Esophagus mucosa (tissue), 1 donor: ENCODE measurements around the gene ZBED3. TPM values are rescaled to one million over a fixed set of nuclear protein-coding genes. Genes with fewer than 3 reads are reported as not detected.

Experiments used
- ATAC-seq: fragments of 200-7000 bp; cut with Tn5 transposase; one replicate; pipeline ENCODE4 v1.9.1; 2020
- total RNA-seq: library from RNA; stranded (reverse); gene quantifications from one replicate; pipeline ENCODE4 v1.2.4, GENCODE V29; 2023
- donor health status: DM: yes; HTN: yes; CAD: no.

Gene ZBED3
- total RNA-seq, 1 donor from 2014 or later: 3.6 TPM

DNA sequence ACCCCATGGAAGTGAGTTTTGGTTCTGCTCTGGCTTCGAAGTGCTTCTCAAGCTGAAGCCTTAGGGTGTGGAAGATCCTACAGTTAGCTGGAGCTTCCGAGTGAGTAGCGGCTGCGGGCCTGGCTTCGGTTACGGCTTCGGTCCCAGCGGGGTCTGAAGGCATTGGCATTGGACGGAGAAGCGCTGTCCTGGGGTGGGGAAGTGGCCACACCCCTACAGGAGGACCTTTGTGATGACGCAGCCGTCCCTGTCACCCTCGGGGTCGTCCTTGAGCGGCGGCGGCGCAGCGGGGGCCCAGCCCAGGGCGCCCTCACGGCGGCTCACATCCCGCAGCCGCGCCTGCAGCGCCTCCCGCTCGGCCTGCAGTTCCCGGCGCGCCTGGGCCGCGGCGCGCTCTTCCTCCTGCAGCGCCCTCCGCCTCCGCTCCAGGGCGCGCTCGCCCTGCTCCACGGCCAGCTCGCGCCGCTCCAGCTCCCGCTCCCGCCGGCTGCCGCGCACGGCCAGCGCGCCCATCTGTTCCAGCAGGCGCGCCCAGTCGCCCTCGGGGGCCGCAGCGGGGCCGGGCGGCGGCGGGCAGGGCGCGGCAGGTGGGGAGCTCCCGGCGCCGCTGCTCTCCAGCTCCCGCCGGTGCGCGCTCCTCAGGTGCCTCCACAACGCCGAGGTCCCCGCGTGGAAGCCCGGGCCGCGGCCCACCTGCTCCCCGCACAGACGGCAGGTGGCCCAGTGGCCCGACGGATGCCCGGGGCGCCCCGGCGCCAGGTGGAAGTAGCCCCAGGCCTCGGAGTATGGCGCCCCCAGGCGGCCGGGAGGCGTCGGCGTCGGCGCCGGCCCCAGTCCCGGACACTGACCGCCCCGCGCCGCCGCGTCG lies 9.9 kb downstream of the ZBED3 start:
- peak; percentile 90 for ATAC-seq

DNA sequence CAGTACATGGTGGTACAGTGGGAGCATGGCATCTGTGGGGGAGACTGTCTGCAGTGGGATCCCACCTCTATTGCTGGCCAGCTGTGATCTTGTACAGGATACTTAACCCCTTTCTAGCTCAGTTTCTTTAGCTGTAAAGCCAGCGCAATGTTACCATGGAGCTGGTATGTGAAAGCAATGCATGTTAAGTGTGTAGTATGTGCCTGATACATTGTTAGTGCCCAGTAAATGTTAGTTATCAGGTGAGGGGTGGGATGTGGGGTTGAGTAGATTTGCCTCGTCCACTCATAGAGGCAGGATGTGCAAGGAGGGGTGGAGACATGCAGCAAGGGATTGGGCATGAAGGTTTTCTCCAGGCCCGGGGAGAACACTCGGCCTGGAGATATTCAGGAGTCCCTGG lies 12.3 kb downstream of the ZBED3 start:
- no peak for ATAC-seq

DNA sequence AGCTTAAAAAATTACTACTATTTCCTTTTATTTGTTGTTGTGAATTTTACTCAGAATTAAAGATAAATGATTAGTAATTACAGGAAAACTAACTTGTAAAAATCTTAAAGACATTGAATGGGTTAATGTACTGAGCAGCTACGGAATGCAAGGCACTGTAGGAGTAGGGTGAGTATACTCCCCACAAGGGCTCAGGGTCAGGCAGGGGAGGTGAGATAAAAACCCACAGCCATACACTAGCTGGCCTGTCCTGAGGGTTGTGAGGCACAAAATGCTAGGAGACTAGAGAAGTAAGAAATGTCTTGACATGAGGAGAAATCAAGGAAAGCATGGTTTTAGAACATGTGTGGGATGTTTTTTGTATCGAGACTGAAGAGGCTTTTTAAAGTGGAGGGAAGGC lies 13.4 kb downstream of the ZBED3 start:
- no peak for ATAC-seq

DNA sequence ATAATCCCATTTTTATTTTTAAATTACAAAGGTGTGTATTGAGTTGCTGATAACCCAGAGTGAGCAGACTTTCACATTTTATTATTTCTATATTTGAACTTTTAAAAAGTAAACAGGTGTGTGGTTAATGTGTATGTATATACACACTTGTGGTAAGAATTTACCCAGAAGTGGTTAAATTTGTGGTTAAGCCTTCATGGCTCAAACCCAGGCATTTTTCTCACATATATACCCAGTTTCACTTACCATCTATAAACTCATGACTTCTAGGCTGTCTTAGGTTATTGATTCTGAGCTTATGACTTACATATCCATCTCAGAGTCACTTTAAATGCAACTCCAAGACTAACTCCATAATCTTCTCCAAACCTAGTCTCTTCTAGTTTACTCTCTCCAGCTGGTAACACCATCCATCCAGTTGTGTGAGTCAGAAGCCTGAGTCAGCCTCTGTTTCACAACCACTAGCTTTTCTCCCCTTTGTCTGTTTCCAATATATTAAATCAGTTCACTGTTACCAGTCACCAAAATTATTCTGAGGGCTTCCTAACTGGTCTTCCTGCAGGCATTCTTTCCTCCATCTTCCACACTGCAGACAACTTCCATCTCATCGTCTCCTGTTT lies 20.2 kb downstream of the ZBED3 start:
- ATAC-seq: peak; percentile 69

DNA sequence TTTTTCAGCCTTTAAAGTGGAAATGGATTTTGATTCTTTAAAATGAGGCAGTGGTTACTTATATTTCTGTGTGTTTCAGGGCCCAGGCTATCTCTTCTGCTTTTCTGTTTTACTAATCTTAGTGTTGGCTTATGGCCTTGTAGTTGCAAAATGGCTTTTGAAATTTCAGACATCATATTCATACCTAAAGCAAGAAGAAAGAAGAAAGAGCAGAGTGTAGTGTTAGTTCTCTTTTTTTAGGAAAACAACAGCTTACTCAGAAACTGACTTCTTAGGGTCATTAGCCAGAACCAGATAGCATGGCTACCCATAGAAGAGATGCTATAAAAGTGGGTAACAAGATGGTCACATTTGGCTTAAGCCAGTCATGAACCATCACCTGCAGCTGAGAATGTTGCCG lies 20.9 kb downstream of the ZBED3 start:
- ATAC-seq: no peak

DNA sequence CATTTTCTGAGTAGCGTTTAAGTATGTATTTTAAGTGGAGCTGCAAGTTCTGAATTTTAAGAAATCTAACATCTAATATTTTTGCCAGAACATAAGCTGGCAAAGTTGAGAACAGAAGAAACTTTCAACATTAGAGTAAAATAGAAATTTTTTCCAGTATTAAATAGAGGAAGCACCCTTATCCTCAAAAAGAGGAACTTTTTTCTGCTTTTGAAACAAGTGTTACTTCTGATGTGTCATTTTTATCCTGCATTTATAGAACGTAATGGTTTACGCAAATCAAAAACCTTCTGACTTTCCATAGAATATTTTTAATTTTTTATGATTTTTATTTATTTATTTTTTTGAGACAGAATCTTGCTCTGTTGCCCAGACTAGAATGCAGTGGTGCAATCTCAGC lies 21.8 kb downstream of the ZBED3 start:
- no peak for ATAC-seq

DNA sequence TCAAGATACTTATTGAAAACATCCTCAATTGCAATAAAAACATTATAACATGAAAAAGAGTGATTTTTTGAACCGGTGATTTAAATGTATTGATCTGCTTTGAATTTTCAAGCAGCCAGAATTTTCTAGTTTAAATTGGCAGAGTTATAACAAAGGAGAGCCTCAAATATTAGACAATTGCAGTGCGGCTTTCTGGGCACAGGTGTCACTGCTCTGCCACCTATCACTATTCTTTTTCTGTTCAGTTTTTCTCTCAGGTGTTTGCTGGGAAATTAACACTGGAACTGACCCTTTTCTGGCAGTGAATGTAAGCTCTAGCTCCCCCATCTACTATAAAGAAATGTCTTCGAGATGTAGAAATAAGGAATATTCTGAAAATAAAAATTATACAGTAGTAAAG lies 23.0 kb downstream of the ZBED3 start:
- no peak for ATAC-seq

DNA sequence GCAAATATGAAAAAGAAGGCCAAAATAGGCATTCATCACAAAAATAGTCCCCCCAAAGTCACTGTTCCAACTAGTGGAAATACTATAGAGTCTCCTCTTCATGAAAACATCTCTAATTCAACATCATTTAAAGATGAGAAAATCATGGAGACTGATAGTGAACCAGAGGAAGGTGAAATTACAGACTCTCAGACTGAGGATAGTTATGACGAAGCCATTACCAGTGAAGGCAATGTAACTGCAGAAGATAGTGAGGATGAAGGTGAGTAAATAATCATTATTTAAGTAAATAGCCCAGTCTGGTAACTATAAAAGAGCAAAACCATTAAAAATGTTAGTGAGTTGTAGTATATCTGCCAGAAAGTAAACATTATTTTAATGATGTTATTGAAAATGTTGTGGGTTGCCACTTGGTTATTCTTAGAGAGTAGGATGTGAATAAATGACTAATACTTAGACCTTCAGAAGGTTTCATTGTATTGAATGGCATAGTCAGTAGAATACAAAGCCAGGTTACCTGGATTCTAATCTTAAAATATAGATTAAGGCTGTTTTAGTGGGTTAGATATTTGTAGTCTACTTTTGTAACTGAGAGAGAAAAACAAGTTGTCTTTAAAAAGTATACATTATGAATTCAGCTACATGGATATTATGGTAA lies 40.5 kb downstream of the ZBED3 start:
- ATAC-seq: no peak

DNA sequence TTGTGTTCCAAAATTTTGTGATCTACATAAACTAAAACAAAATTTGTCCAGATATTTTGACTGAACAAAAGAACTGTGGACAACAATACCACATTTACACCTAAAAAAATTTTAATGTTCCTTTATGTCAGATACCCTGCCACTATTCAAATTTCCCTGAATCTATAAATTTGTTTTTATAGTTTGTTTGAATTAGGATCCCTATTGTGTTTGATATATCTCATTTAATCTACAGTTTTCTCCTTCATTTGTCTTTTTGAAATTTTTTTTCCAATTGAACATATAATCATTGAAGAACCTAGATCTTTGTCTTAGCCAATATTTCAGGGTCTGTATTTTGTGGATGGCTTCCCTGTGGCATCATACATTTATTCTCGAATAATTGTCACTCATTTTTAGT lies 51.1 kb downstream of the ZBED3 start:
- no peak for ATAC-seq

DNA sequence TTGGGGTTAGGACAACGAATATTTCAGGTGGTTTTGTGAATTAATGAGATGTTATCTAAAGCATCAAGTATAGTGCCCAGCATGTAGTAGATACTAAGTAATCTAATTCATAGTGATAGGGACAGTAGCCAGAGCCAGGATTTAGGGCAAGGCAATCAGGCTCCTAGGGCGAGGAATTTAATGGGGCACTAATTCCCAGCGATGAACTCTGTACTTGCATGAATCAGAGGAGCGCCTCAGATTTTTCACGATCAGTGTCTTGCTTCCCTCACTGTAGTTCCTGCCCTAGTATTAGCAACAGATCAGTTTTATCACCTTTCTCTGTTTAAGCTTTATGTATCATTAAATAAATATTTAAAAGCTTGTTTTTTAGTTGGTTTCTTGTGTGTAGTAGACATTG lies 53.7 kb downstream of the ZBED3 start:
- ATAC-seq: no peak

DNA sequence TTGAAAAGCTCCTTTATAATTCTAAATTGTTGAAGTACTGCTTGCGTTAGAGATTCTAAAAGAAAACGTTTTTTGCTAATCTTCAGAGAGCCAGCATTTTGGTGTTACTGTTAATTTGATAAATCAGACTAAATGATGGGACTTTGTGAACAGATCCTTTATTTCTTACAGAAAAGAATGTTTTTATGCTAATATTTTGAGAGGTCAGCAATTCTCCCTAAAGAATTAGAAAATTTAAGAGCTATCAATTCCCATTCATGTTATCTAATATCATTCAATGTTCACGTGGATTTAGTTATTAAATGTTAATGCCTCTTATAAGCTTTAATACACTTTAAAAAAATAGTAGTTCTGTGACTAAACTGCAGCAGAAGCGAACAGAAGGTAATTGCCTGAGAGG lies 54.5 kb downstream of the ZBED3 start:
- ATAC-seq: no peak

DNA sequence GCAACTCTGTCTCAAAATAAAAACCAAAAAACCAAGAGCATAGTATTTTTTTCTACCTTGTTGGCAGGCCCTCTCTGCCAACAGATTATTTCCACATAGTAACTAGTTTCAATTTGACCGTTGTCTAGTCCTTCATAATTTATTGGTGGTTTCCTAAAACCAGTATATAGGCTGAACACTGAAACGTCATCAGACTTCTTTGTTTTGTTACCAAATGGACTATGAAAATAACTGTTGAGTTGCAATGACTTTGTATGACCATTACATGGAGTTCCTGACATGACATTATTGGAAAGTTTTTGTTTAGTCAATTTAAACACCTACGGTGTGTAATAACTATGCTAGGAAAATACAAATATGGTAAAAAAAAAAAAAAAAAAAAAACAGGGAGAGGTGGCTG lies 55.2 kb downstream of the ZBED3 start:
- ATAC-seq: no peak

DNA sequence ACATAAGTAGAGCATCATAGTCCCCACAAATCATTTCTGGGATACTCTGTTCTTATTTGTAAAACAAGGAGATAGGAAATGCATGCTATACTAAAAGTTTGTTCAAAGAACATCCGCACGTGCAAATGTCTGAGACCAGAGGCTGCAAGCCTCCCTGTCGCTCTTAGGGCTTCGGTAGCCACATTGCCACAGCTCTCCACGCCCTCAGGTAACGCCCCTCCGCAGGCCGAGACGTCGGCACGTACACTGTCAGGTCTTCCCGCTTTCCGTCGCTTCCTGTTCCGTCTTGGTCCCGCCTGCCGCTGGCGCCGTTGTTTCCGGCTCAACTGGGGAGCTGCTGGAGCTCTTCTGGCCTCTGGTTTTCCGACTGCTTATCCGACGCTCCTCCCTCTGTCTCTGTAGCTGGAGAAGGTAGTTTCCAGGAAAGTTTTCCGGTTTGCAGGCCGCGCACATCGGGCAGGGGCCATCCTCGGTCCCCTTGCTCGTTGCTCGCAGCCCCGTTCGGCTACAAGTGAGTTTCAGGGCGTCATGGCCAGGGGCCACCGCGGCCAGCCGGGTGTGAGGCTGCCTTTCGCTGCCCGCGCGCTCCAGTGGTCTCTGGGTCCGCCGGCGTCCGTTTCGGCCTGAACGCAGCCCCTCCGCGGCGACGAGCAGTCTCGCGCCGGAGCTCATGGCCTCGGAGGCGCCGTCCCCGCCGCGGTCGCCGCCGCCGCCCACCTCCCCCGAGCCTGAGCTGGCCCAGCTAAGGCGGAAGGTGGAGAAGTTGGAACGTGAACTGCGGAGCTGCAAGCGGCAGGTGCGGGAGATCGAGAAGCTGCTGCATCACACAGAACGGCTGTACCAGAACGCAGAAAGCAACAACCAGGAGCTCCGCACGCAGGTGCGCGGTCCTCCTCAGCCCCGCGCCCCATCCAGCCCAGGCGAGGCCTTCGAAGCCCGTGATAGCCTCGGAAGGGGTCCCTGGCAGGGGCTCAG lies 56.7 kb downstream of the ZBED3 start, which contains the start of gene AGGF1:
AGGF1 (plus strand) TSS at position 308 of the 975 bp plus-strand sequence; CDS start at position 671, 363 bp downstream.
- ATAC-seq: peak; percentile 99

DNA sequence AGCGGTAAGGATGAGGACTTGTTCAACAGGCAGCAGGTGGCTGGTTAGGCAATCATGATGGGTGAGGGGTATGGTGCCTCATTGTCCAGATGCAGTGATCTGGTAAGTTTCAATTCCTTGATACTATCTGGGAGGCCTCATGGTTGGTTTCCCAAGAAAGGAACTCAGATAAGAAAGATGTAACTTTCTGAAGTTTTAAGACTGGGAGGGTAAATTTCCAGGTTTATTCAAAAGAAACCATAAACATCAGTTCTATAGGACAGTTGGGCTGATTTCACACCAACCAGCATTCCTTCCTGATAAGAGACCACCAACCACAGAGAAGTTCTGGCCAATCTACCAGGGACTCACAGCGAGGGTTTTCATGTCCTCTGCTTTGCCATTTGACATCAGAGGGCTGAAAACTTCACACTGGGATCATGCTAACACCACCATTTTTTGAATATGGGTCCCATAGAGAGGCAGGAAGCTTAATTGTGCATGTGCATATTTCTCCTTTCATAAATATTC lies 57.7 kb downstream of the ZBED3 start:
- ATAC-seq: no peak

DNA sequence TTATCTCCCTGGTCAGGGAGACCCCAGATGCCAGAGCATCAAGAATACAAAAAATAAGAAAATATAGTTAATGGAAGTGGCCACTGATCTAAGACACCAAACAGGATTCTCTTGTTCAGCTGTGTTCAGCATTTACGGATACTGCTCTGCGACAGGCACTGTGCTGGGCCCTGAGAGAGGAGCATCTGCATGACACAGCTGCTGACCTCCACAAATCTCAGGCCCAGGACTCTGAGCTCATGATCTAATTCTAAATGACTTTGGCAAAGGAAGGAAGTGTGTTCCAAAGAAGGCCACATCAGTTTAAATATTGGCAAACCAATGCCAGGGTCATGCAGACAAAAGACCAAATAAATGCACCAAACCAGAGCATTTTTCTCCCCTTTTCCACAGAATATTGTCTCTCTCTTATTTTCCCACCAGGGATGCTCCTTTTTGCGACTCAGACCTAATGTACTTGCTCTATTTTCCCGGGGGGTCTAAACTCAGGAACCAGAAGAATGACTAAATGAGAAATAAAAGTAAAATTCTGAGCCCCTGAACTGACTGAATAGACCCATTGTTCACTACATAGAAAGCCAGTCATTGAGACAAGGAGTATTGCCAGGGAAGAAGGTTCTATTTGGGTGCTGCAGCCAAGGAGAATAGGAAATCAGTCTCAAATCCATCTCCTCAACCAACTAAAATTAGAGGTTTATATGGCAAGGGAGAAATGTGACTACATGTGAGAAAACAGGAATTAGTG lies 58.3 kb downstream of the ZBED3 start:
- ATAC-seq: no peak

DNA sequence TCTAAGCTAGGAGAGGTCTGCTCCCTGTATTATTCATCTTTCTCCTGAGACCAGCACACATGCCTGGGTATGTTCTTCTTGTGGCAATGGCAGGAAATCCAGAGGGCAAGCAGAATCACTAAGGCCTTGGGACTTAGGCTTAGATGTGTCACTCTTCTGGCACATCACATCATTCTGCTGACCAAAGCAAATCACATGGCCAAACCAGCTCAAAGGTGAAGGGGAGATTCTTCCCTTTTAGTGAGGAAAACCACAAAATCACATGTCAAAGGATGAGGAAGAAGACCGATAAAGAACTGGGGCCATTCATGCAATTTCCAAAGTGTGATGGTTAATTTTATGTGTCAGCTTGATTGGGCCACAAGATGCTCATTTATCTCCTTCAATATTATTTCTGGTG lies 62.6 kb downstream of the ZBED3 start:
- no peak for ATAC-seq

DNA sequence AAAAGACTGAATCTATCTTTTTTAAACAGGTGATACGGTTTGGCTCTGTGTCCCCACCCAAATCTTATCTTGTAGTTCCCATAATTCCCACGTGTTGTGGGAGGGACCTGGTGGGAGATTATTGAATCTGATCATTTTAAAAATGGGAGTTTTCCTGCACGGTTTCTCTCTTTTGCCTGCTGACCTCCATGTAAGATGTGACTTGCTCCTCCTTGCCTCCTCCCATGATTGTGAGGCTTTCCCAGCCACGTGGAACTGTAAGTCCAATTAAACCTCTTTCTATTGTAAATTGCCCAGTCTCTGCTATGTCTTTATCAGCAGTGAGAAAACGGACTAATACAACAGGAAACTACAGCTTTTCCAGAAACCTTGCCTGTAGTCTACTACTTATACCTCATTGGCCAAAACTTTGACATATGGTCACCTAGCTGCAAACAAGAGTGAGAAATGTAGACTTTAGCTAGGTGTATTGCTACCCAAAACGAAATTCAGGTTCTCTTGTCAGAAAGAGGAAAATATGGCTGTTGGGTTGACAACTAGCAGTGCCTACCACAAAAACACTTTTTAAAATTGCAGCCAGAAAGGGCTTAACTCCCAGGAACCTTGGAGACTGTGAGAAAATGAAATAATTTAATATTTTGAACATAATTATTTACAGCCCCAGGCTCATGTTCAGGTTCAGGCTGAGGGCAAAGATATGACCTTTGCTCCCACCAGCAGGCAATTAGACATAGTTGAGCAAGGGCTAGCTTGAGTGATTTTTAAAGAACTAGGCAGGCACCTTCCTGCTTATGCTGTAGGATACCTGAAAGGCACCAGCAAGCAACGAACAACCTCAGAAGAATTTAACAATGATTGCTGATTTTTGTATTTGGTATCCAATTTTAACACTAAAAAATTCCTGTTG lies 64.3 kb downstream of the ZBED3 start:
- no peak for ATAC-seq
